Stimulated activated CD4-positive, alpha-beta T cell treated with anti-CD3 and anti-CD28 coated beads, Interleukin-1b, Interleukin-23, amount 100 ng/mL, for 24 hours (primary cell): ENCODE data around the gene HOXC11.

Source experiments
- DNase-seq, 4 experiments: peaks; one replicate each; pipeline ENCODE4 v3.0.0-alpha.2; 2020; ENCODE audit warnings: low read depth in 4 of 4, low spot score in 1 of 4

The HOXC11 gene

DNA sequence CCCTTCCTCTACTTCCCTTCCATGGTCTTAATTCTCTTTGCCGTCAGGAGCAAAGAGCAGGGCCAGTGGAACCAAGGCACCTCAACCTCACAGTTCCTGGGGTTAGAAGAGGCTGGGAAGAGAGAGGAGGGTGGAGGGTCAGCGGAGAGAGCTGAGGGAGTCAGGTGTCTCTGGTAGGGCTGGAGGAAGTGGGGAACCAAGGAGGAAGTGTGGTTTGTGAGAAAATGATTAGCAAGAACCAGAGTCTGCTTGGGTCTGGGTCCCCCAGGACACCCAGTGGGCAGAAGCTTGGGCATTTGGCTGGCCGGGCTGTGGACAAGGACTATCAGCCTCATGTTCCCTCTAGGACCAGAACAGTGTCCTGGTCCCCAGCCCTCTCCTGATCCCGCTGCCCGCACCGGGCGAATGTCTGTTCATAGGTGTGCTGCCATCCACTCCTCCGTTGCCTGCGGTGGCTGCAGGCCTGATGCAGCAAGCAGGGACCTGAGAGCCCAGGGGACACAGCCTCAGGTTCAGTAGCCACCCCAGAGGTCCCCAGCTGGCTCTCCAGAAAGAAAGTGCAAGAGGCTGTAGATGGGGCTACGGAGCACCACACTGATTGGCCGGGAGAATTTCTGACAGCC is 15.9 kb upstream of the HOXC11 start:
- no peak for DNase-seq

DNA sequence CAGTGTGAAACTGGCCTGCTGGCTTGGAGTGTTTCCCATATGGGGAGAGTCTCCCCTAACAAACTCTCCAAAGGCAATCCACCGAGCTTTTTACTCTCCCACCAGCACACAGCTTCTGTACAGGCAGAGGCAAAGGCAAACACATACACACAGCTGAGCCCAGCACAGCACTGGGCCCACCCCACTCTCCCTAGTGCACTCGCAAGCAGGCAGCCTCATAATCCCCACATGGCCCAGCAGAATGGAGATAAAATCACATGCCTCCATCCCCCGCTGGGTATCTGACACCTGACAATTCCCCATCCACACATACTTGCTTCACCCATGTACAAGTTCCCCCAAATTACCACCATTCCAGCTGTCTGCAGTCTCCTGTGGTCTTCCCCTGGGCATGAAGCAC is 14.8 kb upstream of the HOXC11 start:
- DNase-seq: no peak

DNA sequence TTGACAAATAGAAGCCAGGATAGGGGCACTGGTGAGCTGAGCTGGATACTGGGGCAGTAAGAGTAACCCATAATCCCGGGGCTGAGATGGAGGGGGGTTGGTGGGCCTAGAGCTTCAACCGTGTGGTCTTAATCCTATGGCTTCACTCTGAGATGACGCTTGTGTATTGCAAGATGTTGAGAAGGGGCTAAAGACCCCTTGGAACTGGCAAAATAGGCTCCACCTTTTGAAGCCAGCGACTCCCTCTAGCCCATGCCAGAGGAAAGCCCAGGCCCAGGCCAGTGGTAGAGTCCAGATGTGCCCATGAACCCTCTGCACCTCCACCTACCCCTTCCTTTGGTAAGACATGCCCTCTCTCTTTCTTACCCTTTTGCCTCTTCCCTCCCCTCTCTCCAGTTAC is 13.6 kb upstream of the HOXC11 start:
- no peak for DNase-seq

GRCh38 chr12:53960187-53961024 is 12.5 kb upstream of the HOXC11 start:
- DNase-seq: no peak

DNA sequence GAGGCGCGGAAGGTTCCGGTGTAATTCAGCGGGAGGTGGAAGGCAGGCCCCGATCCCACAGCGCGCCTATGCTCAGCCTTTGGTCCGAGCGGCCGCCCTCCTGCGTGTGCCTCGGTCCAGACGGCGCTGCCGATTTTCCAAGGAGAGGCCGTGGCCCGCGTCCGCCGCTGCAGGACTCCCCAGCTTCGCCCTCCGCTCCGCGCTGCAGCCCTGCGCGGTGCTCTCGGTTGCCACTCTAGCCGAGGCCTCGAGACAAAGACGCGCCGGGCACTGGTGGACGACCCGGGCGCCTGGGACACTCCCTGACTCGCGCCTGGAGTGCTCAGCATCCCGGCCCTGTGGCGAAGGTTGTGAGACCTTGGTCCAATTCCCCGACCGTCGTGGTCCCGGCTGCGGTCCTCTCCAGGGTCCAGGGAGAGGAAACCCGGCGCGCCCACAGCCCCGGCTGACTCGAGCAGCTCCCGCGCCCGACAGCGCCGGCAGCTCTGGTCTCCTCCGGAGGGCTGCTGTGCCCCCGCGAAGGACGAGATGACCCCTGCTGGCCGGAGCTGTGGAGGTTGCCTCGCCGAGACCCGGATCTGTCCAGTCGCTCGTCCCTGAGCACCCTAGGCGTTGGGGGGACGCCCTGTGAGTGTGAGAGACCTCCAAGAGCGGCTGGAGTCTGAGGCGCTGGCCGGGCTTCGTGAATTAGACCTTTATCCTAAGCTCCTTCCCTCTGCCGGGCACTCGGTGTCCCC is 11.7 kb upstream of the HOXC11 start:
- DNase-seq: no peak

- DNase-seq: no peak
These were observed 9.9 kb upstream of the HOXC11 start for GRCh38 chr12:53963005-53963404.

GRCh38 chr12:53963434-53964314 is 9.3 kb upstream of the HOXC11 start:
- DNase-seq: no peak

DNA sequence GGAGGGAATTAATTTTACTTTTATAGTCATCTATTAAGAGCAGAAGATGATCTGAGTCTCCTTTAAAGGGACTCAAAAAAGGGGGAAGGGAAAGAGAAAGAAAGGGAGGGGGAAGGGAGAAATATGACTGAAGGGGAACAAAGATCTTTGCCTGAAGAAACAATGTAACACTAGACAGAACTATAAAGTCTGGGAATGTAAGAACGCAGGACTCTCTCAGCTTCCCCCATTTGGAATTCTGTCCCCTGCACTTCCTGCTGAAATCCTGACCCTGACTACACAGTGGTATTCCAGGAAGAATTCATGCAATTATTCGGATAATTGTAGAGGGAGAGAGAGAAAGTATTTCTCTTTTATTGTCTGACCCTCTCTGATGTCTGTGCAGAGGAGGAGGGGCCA is 8.6 kb upstream of the HOXC11 start:
- no peak for DNase-seq

DNA sequence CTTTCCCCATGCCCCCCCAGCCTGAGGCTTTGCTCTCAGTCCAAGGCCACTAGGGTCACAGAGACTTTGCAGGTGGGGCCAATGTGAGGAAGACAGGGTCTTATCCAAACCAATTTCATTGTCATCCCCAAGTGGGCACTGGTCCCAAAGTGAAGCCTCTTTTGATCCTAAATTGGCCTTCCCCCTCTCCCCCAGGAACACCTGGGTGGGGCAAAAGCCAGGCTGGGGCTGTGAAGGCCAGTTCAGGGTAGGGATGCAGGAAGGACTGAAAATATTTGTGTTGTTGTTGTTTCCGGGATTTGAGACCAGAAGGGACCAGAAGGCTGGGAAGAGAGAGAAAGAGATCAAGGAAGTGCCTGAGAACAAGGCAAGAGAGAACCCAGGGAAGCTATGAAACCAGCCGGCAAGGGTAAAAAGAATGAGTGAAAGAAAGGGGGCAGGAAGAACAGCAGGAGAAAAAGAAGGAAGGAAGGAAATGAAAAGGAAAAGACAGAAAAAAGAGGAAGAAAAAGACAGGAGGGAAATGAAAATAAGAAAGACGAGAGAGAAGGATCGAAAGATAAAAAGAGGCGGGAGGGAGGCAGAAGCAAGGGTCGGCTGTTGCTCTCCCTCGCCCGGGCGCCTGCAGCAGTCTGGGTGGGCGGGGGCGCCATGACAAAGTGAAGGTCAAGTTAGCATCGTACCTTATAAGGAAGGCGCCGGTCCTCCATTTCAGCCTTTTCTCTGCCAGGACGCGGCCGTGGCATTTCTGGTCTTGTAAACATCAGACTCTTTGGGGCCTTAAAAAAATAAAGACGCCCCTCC is 7.4 kb upstream of the HOXC11 start:
- no peak for DNase-seq

GRCh38 chr12:53966085-53966384 is 6.9 kb upstream of the HOXC11 start:
- DNase-seq: no peak

DNA sequence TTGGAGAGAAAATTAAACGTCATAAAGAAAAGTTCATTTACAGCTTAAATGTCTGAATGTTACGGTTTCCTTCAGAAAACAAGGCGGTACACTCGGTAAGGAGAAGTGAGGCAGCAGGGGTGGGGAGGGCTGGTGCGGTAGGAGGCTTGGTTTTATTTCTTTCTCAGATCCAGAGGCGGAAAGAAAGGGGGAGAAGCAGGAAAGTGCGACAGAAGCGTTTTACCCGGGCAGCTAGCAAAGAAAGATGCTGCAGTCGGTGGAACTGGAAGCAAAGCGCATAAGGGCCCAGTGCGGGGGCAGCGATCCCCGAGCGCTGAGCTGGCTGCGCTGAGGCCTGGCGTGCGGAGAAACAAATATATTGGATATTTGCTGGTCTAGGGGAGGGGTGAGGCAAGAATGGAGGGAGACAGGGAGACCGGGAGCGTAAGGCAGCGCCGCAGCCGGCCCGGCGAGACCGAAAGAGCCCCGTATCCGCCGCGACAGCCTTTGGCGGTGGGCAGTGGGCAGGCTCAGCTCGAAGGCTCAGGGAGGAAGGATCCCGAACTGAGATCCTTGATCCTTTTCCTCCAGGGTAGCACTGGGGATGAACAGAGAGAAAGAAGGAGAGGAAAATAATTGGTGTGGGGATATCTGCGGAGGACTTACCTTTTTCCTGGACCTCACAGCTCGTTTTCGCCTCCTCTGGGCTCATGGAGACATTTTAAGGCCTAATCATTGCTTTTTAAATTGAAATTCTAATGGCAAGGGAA is 6.4 kb upstream of the HOXC11 start:
- DNase-seq: no peak

- DNase-seq: no peak
These were observed 5.5 kb upstream of the HOXC11 start for GRCh38 chr12:53967421-53967925.

GRCh38 chr12:53968214-53969127 is 4.5 kb upstream of the HOXC11 start:
- no peak for DNase-seq

DNA sequence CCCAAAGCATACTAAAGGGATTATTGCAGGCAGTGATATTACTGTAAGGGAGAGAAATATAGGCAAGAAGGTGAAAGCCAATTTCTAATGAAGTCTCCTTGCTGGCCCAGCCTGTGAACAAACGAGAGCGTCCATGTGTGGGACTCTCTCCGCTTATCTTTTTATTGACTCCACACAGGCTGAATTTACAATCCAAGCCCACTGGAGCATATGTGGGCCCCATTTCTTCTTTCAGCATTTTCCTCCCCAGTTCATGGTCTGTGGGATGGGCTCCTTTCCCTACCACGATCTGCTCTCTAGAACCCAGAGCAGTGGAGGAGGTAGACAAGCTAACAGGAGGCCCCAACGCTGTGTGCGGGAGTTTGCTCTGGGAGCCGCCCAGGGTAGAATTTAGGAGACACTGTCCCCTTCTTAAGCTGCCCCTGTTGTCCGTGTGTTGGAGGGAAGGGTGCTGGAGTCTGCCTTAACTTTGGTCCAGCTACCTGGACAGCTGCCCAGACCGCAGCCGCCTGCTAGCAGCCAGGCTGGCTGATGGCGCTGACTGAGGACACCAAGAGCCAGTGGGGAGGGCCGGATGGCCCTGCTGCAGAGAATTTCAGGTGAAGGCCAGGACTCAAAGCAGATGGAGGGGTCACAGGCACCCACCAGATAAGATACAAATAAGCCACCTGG is 3.2 kb upstream of the HOXC11 start:
- DNase-seq: no peak

- no peak for DNase-seq
These were observed 2.5 kb upstream of the HOXC11 start for GRCh38 chr12:53970451-53970850.

- no peak for DNase-seq
These were observed 1.8 kb upstream of the HOXC11 start for GRCh38 chr12:53971129-53971528.

DNA sequence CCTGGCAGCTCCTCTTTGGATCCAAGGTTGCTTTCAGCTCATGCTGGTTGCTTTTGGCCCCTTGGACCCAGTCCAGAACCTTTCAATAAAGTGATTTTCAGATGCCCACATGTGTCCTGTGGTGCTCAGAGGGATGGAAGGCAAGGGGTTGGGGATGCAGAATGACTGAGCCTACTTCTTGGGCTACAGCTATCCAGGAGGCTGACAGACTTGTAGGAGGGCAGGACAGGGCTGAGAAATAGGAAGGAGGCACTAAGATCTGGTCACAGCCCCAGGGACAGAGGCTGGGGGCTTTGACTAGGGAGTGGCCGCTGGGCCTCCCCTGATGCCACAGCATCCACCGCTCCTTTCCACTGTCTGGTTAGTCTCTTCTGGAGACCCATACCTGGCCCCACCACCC is 1.2 kb upstream of the HOXC11 start:
- no peak for DNase-seq

- no peak for DNase-seq
These were observed 699 bp upstream of the HOXC11 start for GRCh38 chr12:53972152-53972702.
